ENCODE results near the gene PIGQ. TPM values are rescaled to one million over a fixed set of nuclear protein-coding genes. Genes with fewer than 3 reads are reported as not detected.

PIGQ gene
- total and polyA plus RNA-seq, 5 experiments from 2014 or later, result 8.8 to 59.0 (median 13.4) TPM

DNA sequence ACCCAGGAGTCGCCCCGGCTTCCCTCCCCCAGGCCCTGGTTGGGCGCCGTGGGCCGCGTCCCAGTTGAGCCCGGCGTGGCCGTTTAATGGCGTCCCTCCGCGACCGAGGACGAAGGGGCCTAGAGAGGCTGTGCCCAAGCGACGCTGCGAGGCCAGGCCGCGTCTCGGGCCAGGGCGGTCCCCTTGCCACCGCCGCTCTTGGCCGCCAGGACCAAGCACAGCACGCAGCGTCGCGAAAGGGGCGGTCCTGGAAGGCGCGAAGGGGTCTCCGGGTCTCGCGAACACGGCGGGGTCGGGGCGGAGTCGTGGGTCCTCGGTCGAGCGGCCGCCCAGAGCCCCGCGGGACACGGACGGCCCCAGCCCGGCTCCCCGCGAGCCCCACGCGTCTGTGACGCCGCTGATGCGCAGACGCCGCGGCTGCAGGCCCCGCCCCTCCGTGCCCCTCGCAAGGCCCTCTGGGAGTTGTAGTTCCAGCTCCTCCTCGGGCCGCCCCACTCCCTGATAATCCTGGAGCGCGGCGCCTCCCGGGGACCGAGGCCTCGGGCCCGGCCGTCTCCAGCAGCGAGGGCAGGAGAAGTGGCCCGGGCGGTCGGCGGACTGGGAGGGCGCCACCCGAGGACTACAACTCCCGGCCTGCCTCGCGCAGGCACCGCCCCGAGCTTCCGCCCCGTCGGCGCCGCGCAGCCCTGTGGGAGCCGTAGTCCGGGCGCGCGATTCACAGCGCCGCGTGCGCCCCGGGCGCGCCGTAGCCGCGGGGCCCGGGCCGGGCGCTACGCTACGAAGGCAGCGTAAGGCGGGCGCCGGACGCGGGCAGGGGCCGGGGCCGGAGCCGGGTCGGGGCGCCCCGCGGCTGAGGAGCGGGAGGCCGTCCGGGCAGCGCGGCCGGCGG is 42.5 kb upstream of the PIGQ start, which contains the start of gene CAPN15:
TSS of gene CAPN15 (plus strand) at position 698 of the 889 bp plus-strand sequence. CDS start 19,127 bp downstream, outside the sequence.
- no peaks in the 10 kb centered on the region for H3K9me3 Mint-ChIP-seq
- H3K4me3 Mint-ChIP-seq, result peak within 1 kb of the TSS; percentile 81 to 93 (median 88)
- peak within 1 kb of the TSS; percentile 78 to 94 (median 90) for H3K27ac Mint-ChIP-seq
- ATAC-seq (peak; percentile 82 to 88), DNase-seq (peak; percentile 74 to 97 (median 86))
- peaks cover 12 to 39% (median 32%) of the 10 kb centered on the region in 4 donors for H3K4me1 Mint-ChIP-seq
- POLR2A ChIA-PET, result interaction anchor here (0.5 to 1.7 kb wide), 7 partner anchors 40 to 894 kb away, joined by 3 to 8 read pairs (median 4); partner anchors contain the start of genes DECR2, METTL26, NHLRC4 and PGAP6
- H3K27me3 Mint-ChIP-seq, result no peaks in the 10 kb centered on the region
- H3K36me3 Mint-ChIP-seq, result no peaks in the 10 kb centered on the region

- Mint-ChIP-seq H3K4me1 (peaks cover 12 to 39% (median 32%) of the 10 kb centered on the region in 4 donors), H3K36me3 (no peaks in the 10 kb centered on the region), H3K27ac (peak overlapping the region; percentile 78 to 93 (median 89)), H3K4me3 (peak overlapping the region; percentile 81 to 93 (median 88)), H3K9me3 (no peaks in the 10 kb centered on the region), H3K27me3 (no peaks in the 10 kb centered on the region)
- peak; percentile 3 to 9 for ATAC-seq
- DNase-seq, result peak in 5 of 10 donors; percentile 18 to 35 (median 26)
- POLR2A ChIA-PET, result interaction anchor here (1.0 to 1.7 kb wide), 4 partner anchors 38 to 146 kb away, joined by 3 to 8 read pairs (median 4); partner anchors contain the start of genes DECR2, NHLRC4 and PGAP6
These were observed 41.4 kb upstream of the PIGQ start for GRCh38 chr16:528111-529011.

DNA sequence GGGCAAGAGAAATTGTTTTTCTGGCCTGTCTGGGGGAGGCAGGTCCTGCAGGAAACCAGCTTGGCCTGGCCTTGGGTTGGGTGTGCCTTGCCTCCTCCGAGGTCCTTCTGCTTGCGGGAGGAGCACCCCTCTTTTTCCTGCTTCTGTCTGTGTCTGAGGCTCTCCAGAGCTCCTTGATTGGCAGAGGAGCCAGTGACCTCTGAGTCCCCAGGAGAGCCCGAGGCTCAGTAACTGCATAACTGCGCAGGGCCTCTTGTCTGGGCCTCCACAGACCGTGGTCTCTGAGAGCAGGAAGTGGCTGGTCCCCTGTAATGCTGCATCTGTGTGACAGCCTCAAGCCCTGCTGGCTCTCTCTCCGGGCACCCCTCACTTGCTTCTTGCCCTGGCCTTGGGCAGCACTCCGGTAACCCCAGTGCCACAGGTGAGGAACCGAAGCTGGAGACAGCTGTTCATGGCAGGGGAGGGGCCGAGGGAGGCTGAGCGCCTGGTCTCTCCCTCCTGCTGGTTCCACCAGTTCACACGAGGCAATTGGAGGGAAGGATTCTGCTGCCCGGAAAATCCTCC is 40.7 kb upstream of the PIGQ start:
- Mint-ChIP-seq H3K4me3 (peak overlapping the region; percentile 81 to 93 (median 88)), H3K4me1 (peaks cover 12 to 39% (median 31%) of the 10 kb centered on the region in 4 donors), H3K27ac (peak overlapping the region; percentile 78 to 93 (median 89)), H3K27me3 (no peaks in the 10 kb centered on the region), H3K9me3 (no peaks in the 10 kb centered on the region), H3K36me3 (no peaks in the 10 kb centered on the region)
- peak in 2 of 10 donors; percentile 16 to 19 for DNase-seq
- POLR2A ChIA-PET, result interaction anchor here (1.0 kb wide), 1 partner anchor 37 kb away, joined by 3 read pairs; the partner anchor contains the start of gene NHLRC4
- no peak for ATAC-seq

- no peaks in the 10 kb centered on the region for H3K9me3 Mint-ChIP-seq
- no peak for ATAC-seq
- POLR2A ChIA-PET, result no interaction called here
- peak overlapping the region in 6 of 10 donors; percentile 62 to 69 (median 62) for H3K27ac Mint-ChIP-seq
- no peaks in the 10 kb centered on the region for H3K27me3 Mint-ChIP-seq
- no peak for DNase-seq
- peak overlapping the region; percentile 33 to 92 (median 66) for H3K4me3 Mint-ChIP-seq
- no peaks in the 10 kb centered on the region for H3K36me3 Mint-ChIP-seq
- peaks cover 16 to 37% (median 31%) of the 10 kb centered on the region in 4 donors for H3K4me1 Mint-ChIP-seq
These were observed 39.5 kb upstream of the PIGQ start for GRCh38 chr16:530111-530817.

GRCh38 chr16:531494-532125 is 38.2 kb upstream of the PIGQ start:
- H3K27ac Mint-ChIP-seq, result peak overlapping the region in 1 of 10 donors; percentile 65
- DNase-seq, result no peak
- no peak overlapping the region for H3K4me3 Mint-ChIP-seq
- POLR2A ChIA-PET, result no interaction called here
- H3K36me3 Mint-ChIP-seq, result no peaks in the 10 kb centered on the region
- no peaks in the 10 kb centered on the region for H3K9me3 Mint-ChIP-seq
- H3K27me3 Mint-ChIP-seq, result no peaks in the 10 kb centered on the region
- no peak for ATAC-seq
- peaks cover 11 to 25% (median 17%) of the 10 kb centered on the region in 4 donors for H3K4me1 Mint-ChIP-seq

DNA sequence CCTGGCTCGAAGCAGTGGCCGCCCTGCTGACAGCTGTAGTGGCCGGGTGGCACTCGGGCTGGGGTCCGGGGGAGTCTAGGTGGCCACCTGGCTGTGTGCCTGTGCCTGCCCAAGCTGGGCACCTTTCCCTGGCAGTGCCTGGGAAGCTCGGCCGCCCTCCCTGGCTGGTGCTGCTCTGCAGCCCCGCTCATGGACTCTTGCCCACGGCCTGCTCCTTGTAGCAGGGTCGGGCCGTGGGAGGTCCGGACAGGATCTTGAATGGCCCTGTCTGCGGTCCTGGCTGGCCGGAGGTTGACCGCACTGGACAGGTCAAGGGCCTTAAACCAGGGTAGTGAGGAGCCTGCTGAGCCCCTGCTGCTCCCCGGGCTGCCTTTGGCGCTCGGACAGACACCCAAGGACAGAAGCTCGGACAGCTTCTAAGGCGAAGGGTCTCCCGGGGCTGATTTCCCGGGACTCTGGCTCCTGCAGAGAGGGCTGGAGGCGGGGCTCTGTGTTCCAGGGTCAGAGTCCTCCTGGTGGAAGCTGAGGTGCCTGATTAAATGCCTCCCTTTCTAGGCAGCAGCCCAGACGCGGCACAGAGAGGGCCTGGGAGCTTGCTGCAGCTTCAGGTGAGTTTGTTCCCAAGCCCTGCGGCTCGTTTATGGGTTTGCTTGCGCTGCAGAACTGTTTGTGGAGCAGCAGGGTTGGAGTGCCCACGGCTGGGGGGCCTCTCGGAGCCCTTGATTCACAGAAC is 36.2 kb upstream of the PIGQ start:
- Mint-ChIP-seq H3K4me3 (no peak overlapping the region), H3K9me3 (no peaks in the 10 kb centered on the region), H3K27me3 (no peaks in the 10 kb centered on the region), H3K27ac (no peak overlapping the region), H3K4me1 (peaks cover 8 to 23% (median 14%) of the 10 kb centered on the region in 4 donors), H3K36me3 (peaks cover 0 to 8% (median 0%) of the 10 kb centered on the region in 3 donors)
- POLR2A ChIA-PET, result interaction anchor here (1.2 kb wide), 1 partner anchor 10 kb away, joined by 4 read pairs; no protein-coding TSS in a partner anchor
- ATAC-seq (no peak), DNase-seq (no peak)

DNA sequence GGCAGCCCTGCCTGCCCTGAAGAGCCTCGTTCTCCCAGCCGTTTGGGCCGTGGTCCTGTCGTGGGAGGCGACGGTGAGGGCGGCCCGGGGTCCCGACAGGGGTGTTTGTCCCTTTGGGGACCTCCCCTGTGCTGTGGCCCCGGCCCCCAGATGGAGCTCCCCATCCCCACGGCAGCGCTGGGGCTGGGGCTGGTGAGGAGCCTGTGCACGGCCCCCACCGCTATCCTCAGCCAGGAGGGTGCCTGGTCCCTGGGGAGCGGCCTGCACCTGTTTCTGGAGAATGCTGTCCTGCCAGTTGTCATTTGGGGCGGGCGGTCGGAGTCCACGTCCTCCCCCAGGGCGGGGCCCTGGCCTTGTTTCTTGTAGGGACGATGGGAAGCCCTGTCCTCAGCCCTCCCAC is 35.6 kb upstream of the PIGQ start:
- POLR2A ChIA-PET, result no interaction called here

DNA sequence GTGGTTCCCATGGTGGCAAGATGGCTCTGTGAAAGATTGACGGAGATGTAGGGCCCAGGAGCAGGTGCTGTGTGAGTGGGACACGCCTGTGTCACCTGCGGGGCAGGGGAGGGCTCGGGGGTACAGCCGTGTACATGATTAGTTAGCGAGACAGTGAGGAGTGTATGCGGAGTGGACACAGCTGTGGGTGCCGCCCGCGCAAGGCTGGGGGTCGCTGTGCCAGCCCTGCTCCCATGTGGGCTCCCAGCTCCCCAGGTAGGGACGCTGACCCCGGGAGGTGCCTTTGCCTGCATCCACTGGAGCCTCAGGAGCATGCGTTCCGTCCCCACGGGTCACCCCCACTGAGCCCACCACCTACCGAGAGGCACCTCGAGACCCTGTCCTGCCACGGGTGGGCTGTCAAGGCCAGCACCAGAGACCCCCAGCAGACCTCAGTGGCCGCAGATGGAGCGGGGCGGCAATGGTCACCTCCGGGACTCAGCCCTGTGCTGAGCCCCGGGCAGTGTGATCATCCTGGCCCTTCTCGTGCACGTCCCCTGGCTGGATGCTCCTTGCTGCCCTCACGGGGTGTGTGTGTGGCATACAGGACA is 34.8 kb upstream of the PIGQ start:
- no peak overlapping the region for H3K27ac Mint-ChIP-seq
- H3K4me3 Mint-ChIP-seq, result no peak overlapping the region
- ATAC-seq (no peak), DNase-seq (no peak)
- POLR2A ChIA-PET, result no interaction called here
- H3K36me3 Mint-ChIP-seq, result peaks cover 0 to 13% (median 0%) of the 10 kb centered on the region in 3 donors
- no peaks in the 10 kb centered on the region for H3K9me3 Mint-ChIP-seq
- H3K4me1 Mint-ChIP-seq, result peaks cover 0 to 9% (median 8%) of the 10 kb centered on the region in 4 donors
- no peaks in the 10 kb centered on the region for H3K27me3 Mint-ChIP-seq

More for the DNA sequence above, 35.6 kb upstream of the PIGQ start:
- no peak overlapping the region for H3K27ac Mint-ChIP-seq
- H3K4me3 Mint-ChIP-seq, result no peak overlapping the region
- no peaks in the 10 kb centered on the region for H3K9me3 Mint-ChIP-seq
- DNase-seq (no peak), ATAC-seq (no peak)
- H3K4me1 Mint-ChIP-seq, result peaks cover 2 to 18% (median 11%) of the 10 kb centered on the region in 4 donors
- H3K36me3 Mint-ChIP-seq, result peaks cover 0 to 11% (median 0%) of the 10 kb centered on the region in 3 donors
- H3K27me3 Mint-ChIP-seq, result no peaks in the 10 kb centered on the region

GRCh38 chr16:535446-536405 is 34.0 kb upstream of the PIGQ start:
- Mint-ChIP-seq H3K27ac (no peak overlapping the region), H3K36me3 (peaks cover 0 to 13% (median 0%) of the 10 kb centered on the region in 3 donors), H3K27me3 (no peaks in the 10 kb centered on the region), H3K4me1 (peaks cover 0 to 6% (median 4%) of the 10 kb centered on the region in 4 donors), H3K9me3 (no peaks in the 10 kb centered on the region), H3K4me3 (no peak overlapping the region)
- ATAC-seq (no peak), DNase-seq (no peak)
- POLR2A ChIA-PET, result interaction anchor here (0.7 kb wide), 1 partner anchor 59 kb away, joined by 3 read pairs; no protein-coding TSS in a partner anchor
